Fibroblast of skin of back (primary cell): ENCODE results near the gene CSTA.
"Not testable (repeated sequence)": the region's sequence is repeated elsewhere in the genome, so short reads cannot be mapped to it uniquely, and the experiment has no call there.

ENCODE experiments used
- DNase-seq: peaks from one replicate; pipeline ENCODE4 v3.0.0-alpha.2; 2013

The CSTA gene

GRCh38 chr3:122322095-122323075, 2.7 kb upstream of the CSTA start:
- DNase-seq: no peak

DNA sequence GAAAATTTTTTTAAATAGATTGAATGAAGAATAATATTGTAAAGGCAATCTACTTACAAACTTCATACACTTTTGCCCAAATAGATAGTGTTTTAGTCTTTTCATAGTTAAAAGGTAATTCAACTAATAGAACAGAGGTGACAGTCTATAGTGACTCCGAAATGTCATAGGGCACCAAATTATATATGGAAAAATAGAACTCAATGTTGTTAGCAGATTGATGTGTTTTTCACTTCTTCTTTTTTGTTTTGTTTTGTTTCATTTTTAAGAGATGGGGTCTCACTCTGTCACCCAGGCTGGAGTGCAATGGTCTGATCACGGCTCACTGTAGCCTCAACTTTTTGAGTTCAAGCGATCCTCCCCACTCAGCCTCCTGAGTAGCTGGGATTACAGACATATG, 721 bp downstream of the CSTA start:
- no peak for DNase-seq

- DNase-seq: no peak
These were observed 6.8 kb downstream of the CSTA start for GRCh38 chr3:122331886-122332285.

DNA sequence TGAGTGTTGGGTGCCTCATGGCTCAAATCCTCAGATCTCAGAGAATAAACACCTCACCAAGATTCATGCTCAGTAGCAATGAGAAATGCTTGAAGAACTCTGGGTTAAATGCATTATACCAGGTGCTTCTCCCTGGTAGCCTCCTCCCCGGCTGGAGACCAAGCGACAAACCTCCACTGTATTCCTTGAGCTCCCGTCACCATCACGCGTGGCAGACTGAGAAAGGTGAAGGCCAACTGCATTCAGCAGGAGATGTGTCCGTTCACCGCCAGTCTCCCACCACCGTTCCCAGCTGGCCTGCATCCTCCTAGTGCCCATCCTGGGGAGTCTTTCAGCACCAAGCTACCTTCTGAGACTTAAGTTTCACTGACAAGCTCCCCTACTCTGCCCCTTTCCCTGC, 7.5 kb downstream of the CSTA start:
- no peak for DNase-seq

GRCh38 chr3:122342803-122343202, 17.8 kb downstream of the CSTA start:
- DNase-seq: no peak

GRCh38 chr3:122343654-122344053, 18.6 kb downstream of the CSTA start:
- peak; percentile 7 for DNase-seq

GRCh38 chr3:122349171-122349570, 24.1 kb downstream of the CSTA start:
- no peak for DNase-seq

- DNase-seq: no peak
These were observed 25.9 kb downstream of the CSTA start for GRCh38 chr3:122350814-122351418.

GRCh38 chr3:122351612-122352011, 26.6 kb downstream of the CSTA start:
- DNase-seq: no peak

GRCh38 chr3:122353215-122353614, 28.2 kb downstream of the CSTA start:
- no peak for DNase-seq

DNA sequence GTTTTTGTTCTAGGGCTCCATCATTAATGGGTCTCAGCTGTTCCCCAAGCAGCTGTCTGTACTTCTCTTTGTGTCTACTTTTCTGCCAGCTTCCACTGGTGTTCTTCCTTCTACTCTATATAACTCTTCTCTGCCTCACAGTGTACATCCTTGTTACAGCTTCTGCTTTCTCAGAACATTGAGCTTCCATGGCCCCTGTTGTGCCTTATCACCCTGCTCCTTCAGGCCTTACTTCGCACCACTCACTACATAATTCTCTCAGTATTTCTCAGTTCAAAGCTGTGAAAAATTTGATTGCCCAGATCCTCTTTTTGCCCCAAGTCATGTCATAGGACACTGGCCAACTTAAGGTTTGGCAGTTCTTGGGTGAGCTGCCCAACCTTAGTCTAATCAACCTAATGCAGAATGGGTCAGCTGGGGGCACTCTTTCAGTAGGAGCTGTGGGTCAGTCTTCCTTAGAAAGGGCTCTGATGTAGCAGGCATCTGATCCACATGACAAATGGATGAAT, 28.9 kb downstream of the CSTA start:
- DNase-seq: no peak

DNA sequence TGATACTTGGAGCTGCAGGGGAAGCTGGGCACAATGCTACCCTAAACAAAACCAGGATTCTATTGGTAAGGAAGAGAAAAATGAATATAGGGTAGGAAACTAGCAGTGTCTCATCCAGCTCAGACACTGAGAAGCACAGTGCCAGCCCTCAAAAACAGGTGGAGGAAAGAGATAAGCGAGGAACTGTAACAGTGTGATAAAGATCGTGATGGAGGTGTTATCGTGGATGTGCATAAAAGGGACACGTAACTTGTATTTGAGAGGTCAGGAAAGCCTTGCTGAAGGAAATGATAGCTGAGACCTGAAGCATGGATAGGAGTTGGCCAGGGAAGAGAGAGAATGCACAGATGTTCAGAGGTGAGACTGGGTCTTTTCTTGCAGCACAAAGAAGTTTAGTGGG, 30.6 kb downstream of the CSTA start:
- no peak for DNase-seq

DNA sequence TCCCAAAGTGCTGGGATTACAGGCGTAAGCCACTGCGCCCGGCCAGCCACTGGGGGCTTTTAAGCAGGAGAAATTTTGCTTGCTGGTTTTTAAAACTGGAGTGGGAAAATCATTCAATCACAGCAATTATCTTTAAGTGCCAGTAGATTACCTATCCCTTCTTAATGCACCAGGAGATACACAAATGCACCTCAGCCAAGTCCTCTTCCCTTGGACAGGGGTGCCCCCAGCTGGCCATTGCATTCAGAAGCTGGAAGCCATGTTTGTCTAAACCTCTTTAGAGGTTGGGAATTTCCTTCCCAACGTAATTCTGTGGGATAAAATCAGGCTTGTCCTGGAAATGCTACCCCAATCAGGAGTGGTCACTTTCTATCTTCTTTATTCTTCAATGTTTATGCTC, 31.4 kb downstream of the CSTA start:
- DNase-seq: no peak

DNA sequence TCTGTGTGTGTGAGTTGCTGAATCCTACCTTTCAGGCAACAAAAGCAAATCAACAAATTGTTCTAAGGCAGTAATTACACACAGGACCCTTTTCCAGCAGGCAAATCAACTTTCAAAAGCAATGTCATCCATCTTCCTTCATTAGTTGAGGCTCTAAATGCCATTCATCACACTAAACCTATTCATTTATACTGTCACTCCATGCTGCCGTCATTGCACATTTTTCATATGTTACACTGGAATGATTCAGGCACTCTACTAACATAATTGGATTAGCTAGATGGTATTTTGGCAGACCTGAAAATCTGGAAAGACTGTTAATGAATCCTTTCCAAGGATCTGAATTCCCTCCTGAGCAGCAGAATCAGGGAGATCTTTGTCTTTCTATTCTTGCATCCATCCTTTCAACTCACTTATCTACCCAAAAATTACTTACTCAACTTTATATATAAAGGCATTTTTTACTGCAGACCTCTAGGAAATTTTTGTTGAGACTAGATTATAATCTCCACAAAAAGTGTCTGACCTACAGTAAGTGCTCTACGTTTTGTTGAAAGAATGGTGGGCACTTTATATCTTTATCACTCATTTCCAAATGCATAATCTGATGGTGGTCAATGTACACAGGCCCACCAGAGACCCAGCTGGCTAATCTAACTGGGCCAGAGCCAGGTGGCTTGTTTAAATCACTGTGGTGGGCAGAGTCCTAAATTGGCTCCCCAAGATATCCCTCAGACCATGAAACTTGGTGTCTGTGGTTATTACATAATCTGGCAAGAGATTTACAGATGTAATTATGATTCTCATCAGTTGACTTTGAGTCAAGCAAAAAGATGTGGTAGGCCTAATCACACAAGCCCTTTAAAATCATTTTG, 33.0 kb downstream of the CSTA start:
- DNase-seq: no peak

DNA sequence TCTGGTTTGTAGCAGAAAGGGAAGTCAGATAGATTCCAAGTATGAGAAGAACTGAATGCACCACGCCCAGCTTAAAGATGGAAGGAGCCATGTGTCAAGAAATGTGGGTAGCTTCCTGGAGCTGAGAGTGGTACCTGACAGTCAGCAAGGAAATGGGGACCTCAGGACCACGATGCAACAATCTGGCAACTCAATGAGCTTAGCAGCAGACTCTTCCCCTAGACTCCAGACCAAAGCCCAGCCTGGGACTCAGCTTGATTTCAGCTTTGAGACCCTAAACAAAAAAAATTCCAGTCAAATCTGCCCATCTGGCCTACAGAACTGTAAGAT, 33.6 kb downstream of the CSTA start:
- DNase-seq: no peak

DNA sequence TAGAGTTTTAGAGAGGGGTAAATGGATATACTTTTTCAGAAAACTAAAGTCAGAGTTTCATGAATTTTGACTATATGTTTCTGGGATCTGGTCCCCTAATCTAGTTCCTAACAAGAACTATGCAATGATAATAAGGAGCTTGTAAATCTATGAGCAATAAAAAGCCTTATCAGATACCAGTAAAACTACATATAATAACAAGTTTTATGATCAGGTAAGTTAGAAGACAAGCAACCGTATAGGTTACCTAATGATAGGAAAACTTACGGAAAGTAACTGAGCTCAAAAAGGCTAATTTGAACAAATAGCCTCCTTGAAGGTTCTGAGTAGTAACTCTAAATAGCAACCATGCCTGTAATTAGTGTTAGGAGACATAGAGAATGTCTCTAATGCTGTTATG, 37.0 kb downstream of the CSTA start:
- DNase-seq: no peak

DNA sequence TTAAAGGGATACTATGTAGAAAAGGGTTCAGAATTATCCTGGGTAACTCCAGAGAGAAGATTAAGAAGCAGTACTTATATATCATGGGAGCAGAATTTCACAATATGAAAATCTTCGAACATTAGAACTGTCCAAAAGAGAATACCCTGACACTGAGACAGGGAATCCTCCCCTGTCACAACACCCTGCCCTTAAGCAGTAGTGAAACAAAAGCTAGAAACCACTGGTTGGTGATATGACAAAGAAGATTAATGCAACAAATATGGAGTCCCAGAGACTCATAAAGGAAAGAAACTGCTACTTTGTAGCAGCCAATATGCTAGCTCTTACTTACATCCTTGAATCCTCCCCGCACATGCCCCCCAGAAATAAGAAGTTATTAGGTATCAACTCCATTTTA, 39.4 kb downstream of the CSTA start:
- DNase-seq: no peak

- DNase-seq: no peak
These were observed 40.0 kb downstream of the CSTA start for GRCh38 chr3:122365073-122365472.

GRCh38 chr3:122365582-122366378, 40.7 kb downstream of the CSTA start:
- not testable (repeated sequence) for DNase-seq

DNA sequence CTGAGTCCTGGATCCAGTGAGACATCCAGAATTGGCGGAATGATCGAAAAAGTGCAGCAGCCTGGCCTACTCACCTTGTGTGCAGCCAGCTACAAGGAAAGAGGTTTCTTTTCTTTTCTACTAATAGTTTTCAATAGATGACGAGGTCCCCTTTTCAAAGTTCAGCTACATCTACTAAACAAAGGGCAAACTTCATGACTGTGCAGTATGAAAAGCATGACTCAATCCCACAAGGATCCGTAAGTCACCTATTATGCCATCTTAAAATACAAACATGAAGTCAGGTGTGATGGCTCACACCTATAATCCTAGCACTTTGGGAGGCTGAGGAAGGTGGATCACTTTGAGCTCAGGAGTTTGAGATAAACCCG, 41.3 kb downstream of the CSTA start:
- DNase-seq: no peak

GRCh38 chr3:122374034-122374433, 49.0 kb downstream of the CSTA start:
- DNase-seq: no peak

GRCh38 chr3:122377975-122378374, 52.9 kb downstream of the CSTA start:
- DNase-seq: no peak
